CD4-positive, alpha-beta T cell (primary cell): ENCODE data around the gene CEP112. TPM values are rescaled to one million over a fixed set of nuclear protein-coding genes. Genes with fewer than 3 reads are reported as not detected.

Experiments
- ATAC-seq: fragments of 200-7000 bp; cut with Tn5 transposase; one replicate; pipeline ENCODE4 v1.10.0; 2022; ENCODE audit warnings: mild to moderate bottlenecking; ENCODE audit not compliant: poor library complexity
- CTCF ChIA-PET: fragments of 350-600 bp; sonication (Branson Sonifier 250); formaldehyde crosslinking; loops from one replicate; lab custom pipeline; 2021; ENCODE audit warnings: antibody characterized with exemption, inconsistent platforms; lab: Charles Lee
- POLR2A ChIA-PET: fragments of 350-600 bp; sonication (Branson Sonifier 250); formaldehyde crosslinking; loops from one replicate; lab custom pipeline; 2021; ENCODE audit warnings: antibody characterized with exemption, inconsistent platforms; lab: Charles Lee
- DNase-seq, 14 experiments: peaks; one replicate each; pipeline ENCODE4 v3.0.0-alpha.2; 2013 to 2020; ENCODE audit warnings: mixed read lengths in 2 of 14
- H3K27ac ChIP-seq, 2 donors: one replicate each; pipeline versions ENCODE4 v1.5.1 to v1.7.0; 2013; ENCODE audit warnings: low read length in 2 of 2, low read depth in 1 of 2, mild to moderate bottlenecking in 1 of 2
- H3K27me3 ChIP-seq, 2 experiments: 1 replicate in 1 of 2; 2 replicates in 1 of 2; pipeline versions ENCODE4 v1.6.1 to v1.7.0; 2013; ENCODE audit warnings: low read length in 2 of 2, control low read depth in 1 of 2, mild to moderate bottlenecking in 1 of 2, moderate library complexity in 1 of 2; ENCODE audit not compliant: insufficient read depth in 2 of 2, control insufficient read depth in 1 of 2
- H3K36me3 ChIP-seq: one replicate; pipeline ENCODE4 v1.6.1; 2013; ENCODE audit warnings: low read length, control low read depth; ENCODE audit not compliant: insufficient read depth
- H3K4me1 ChIP-seq: one replicate; pipeline ENCODE4 v1.6.1; 2013; ENCODE audit warnings: low read length, control low read depth; ENCODE audit not compliant: insufficient read depth
- H3K4me3 ChIP-seq: one replicate; pipeline ENCODE4 v1.5.1; 2013; ENCODE audit warnings: mild to moderate bottlenecking, low read length, moderate library complexity
- H3K9me3 ChIP-seq, 2 experiments: 1 replicate in 1 of 2; 2 replicates in 1 of 2; pipeline versions ENCODE4 v1.6.1 to v1.7.0; 2013; ENCODE audit warnings: low read length in 2 of 2, mild to moderate bottlenecking in 2 of 2, control low read depth in 1 of 2, moderate library complexity in 1 of 2; ENCODE audit not compliant: control insufficient read depth in 1 of 2, insufficient read depth in 1 of 2
- H3K27ac Mint-ChIP-seq: one replicate; pipeline ENCODE4 v1.8.0; 2020; ENCODE audit warnings: mixed read lengths
- H3K27me3 Mint-ChIP-seq: one replicate; pipeline ENCODE4 v1.8.0; 2021; ENCODE audit warnings: mixed read lengths
- H3K36me3 Mint-ChIP-seq: one replicate; pipeline ENCODE4 v1.8.0; 2021; ENCODE audit warnings: low read depth, mixed read lengths
- H3K4me1 Mint-ChIP-seq: one replicate; pipeline ENCODE4 v1.8.0; 2021; ENCODE audit warnings: low read depth, mixed read lengths
- H3K4me3 Mint-ChIP-seq: one replicate; pipeline ENCODE4 v1.8.0; 2020; ENCODE audit warnings: mild to moderate bottlenecking, mixed read lengths
- H3K9me3 Mint-ChIP-seq: one replicate; pipeline ENCODE4 v1.8.0; 2020; ENCODE audit warnings: mixed read lengths
- intact Hi-C, 2 experiments: fragments of 100-400 bp; cut with DNase I in 1 of 2; cut with micrococcal nuclease in 1 of 2; formaldehyde crosslinking; loops; one replicate each; pipeline versions ENCODE4 v1.15.1 to v1.9.0; 2023 to 2025; cut with DNase I, micrococcal nuclease
- total RNA-seq, 174 experiments: library from RNA in 2 of 174; stranded (reverse) in 2 of 174; gene quantifications; one replicate each; pipeline ENCODE4 v1.2.3 and lab custom pipeline; 2021 to 2026
- TF ChIP-seq, protein P1 (sequence below): fragments of 200-600 bp; IDR thresholded peaks from one replicate; pipeline ENCODE4 v1.8.0; 2022; ENCODE audit warnings: antibody characterized with exemption, mild to moderate bottlenecking

Gene CEP112
- total RNA-seq, 2 experiments from 2014 or later, result 1.6 to 2.2 TPM

DNA sequence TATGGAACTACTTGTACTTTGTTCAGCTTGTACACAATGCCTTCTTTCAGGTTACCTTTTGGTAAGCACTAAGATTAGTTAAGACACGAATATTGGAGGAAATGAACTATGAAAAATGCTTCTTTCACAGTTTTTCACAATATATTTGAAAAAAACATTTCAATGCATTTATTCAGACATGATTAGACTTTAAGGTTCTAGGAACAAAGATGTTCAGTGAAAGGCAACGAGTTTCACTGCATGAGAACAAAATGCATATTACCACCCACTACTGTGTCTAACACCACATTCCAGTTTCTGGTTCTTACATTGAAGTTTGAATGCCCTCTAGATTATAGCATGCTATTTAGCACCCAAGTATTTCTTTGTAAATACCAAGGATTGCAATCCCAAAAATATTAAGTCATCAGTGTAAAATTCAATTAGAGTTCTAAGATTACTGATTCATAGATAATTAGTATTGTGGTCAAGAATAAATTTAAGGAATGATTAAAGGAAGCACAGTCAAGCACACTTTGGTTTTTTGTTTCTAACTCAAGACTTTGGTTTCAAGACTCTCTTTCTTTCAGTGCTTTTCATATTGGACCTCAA is 261.7 kb downstream of the CEP112 start:
- TF ChIP-seq, protein P1, sequence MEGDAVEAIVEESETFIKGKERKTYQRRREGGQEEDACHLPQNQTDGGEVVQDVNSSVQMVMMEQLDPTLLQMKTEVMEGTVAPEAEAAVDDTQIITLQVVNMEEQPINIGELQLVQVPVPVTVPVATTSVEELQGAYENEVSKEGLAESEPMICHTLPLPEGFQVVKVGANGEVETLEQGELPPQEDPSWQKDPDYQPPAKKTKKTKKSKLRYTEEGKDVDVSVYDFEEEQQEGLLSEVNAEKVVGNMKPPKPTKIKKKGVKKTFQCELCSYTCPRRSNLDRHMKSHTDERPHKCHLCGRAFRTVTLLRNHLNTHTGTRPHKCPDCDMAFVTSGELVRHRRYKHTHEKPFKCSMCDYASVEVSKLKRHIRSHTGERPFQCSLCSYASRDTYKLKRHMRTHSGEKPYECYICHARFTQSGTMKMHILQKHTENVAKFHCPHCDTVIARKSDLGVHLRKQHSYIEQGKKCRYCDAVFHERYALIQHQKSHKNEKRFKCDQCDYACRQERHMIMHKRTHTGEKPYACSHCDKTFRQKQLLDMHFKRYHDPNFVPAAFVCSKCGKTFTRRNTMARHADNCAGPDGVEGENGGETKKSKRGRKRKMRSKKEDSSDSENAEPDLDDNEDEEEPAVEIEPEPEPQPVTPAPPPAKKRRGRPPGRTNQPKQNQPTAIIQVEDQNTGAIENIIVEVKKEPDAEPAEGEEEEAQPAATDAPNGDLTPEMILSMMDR, result no peak
- CTCF ChIA-PET, result no interaction called here

DNA sequence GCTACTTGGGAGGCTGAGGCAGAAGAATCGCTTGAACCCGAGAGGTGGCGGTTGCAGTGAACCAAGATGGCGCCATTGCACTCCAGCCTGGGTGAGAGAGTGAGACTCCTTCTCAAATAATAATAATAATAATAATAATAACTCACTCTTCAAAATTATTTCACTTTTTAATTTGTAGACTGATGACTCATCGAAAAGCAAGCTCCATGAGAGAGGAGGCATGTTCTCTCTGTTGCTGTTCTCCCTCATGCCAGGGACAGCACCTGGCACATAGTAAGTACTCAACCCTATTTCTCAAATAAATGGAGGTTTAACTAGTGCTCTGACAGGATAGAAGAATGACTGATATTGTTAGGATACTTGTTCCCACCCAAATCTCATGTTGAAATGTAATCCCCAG is 265.3 kb downstream of the CEP112 start:
- Histone ChIP-seq H3K36me3 (no peaks in the 10 kb centered on the region), H3K27ac (no peak overlapping the region), H3K4me3 (no peak overlapping the region), H3K9me3 (peaks cover 0 to 2% of the 10 kb centered on the region in 2 experiments), H3K4me1 (no peaks in the 10 kb centered on the region), H3K27me3 (no peaks in the 10 kb centered on the region)
- TF ChIP-seq, protein P1, result no peak
- intact Hi-C loops, result no loop called here
- Mint-ChIP-seq H3K9me3 (no peaks in the 10 kb centered on the region), H3K27ac (no peak overlapping the region), H3K4me3 (no peak overlapping the region), H3K27me3 (no peaks in the 10 kb centered on the region), H3K4me1 (no peaks in the 10 kb centered on the region), H3K36me3 (no peaks in the 10 kb centered on the region)
- ATAC-seq, result no peak
- DNase-seq, result no peak
- ChIA-PET POLR2A (no interaction called here), CTCF (no interaction called here)

More for the DNA sequence above, 261.7 kb downstream of the CEP112 start:
- Histone ChIP-seq H3K36me3 (no peaks in the 10 kb centered on the region), H3K9me3 (peaks cover 5 to 9% of the 10 kb centered on the region in 2 experiments), H3K4me1 (no peaks in the 10 kb centered on the region), H3K27me3 (no peaks in the 10 kb centered on the region), H3K27ac (no peak overlapping the region), H3K4me3 (no peak overlapping the region)
- POLR2A ChIA-PET, result no interaction called here
- H3K27me3 Mint-ChIP-seq, result peaks cover 3% of the 10 kb centered on the region
- H3K9me3 Mint-ChIP-seq, result peaks cover 6% of the 10 kb centered on the region
- H3K36me3 Mint-ChIP-seq, result peaks cover 6% of the 10 kb centered on the region
- H3K27ac Mint-ChIP-seq, result no peak overlapping the region
- intact Hi-C loops, result no loop called here
- no peak for ATAC-seq
- no peaks in the 10 kb centered on the region for H3K4me1 Mint-ChIP-seq
- no peak for DNase-seq
- no peak overlapping the region for H3K4me3 Mint-ChIP-seq

DNA sequence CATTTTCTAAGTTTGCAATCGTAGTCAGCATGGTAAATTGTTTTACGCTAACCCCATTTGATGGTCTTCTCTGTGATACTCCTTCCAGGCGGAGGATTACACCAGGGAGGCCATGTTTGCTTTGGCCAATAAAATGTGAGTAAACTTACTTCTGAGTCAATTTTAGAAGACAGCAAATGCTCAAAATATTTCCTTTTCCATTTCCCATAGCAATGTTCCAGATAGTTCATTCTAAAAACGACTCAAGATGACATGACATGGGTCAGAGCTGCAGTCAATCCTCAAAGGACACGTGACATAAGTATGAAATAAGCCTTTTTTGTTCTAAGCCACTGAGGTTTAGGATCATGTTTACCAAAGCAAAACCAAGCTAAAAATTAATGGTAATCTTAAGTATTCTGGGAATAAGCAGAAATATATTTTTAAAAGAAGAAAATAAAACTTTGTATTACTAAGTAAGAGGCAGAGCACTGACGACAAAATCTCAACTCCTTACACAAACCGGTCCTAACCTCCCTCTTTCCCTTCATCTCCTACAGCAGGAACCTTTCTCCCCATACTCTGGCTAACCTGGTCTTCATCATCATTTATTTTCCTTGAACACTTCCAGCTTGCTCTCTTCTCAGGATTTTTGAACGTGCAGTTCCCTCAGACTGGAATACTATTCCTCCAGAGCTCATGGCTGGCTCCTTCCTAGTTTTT is 266.2 kb downstream of the CEP112 start:
- ATAC-seq, result no peak
- H3K9me3 Mint-ChIP-seq, result no peaks in the 10 kb centered on the region
- Histone ChIP-seq H3K4me3 (no peak overlapping the region), H3K9me3 (no peaks in the 10 kb centered on the region), H3K36me3 (no peaks in the 10 kb centered on the region), H3K27me3 (no peaks in the 10 kb centered on the region), H3K4me1 (no peaks in the 10 kb centered on the region), H3K27ac (no peak overlapping the region)
- CTCF ChIA-PET, result no interaction called here
- intact Hi-C loops, result no loop called here
- no peaks in the 10 kb centered on the region for H3K27me3 Mint-ChIP-seq
- H3K4me3 Mint-ChIP-seq, result no peak overlapping the region
- TF ChIP-seq, protein P1, result no peak
- DNase-seq, result no peak
- H3K27ac Mint-ChIP-seq, result no peak overlapping the region
- peaks cover 5% of the 10 kb centered on the region for H3K4me1 Mint-ChIP-seq
- no peaks in the 10 kb centered on the region for H3K36me3 Mint-ChIP-seq
- POLR2A ChIA-PET, result no interaction called here
